Duodenal mucosa (tissue), 2 donors: ENCODE data around the gene CIC.
A peak's percentile ranks its signal among the peaks of the same experiment; 100 is the strongest.

Experiments
- H3K27ac ChIP-seq: one replicate; pipeline ENCODE4 v1.7.0; 2013; ENCODE audit warnings: low read depth, low read length
- H3K27me3 ChIP-seq, 2 donors: one replicate each; pipeline ENCODE4 v1.7.0; 2013; ENCODE audit warnings: low read length in 2 of 2, control low read depth in 1 of 2; ENCODE audit not compliant: insufficient read depth in 2 of 2, control insufficient read depth in 1 of 2
- H3K36me3 ChIP-seq, 2 donors: one replicate each; pipeline ENCODE4 v1.7.0; 2013; ENCODE audit warnings: low read length in 2 of 2, control low read depth in 1 of 2; ENCODE audit not compliant: insufficient read depth in 2 of 2, control insufficient read depth in 1 of 2
- H3K4me1 ChIP-seq, 2 donors: one replicate each; pipeline ENCODE4 v1.7.0; 2013; ENCODE audit warnings: low read length in 2 of 2, control low read depth in 1 of 2; ENCODE audit not compliant: insufficient read depth in 2 of 2, control insufficient read depth in 1 of 2
- H3K4me3 ChIP-seq, 2 donors: one replicate each; pipeline ENCODE4 v1.7.0; 2013; ENCODE audit warnings: low read length in 2 of 2, low read depth in 1 of 2
- H3K9ac ChIP-seq, 2 donors: one replicate each; pipeline ENCODE4 v1.7.0; 2013; ENCODE audit warnings: low read length in 2 of 2, low read depth in 1 of 2
- H3K9me3 ChIP-seq, 2 donors: one replicate each; pipeline ENCODE4 v1.7.0; 2013; ENCODE audit warnings: low read length in 2 of 2, control low read depth in 1 of 2; ENCODE audit not compliant: control insufficient read depth in 1 of 2

CIC gene

GRCh38 chr19:42230571-42230970 lies 38.5 kb upstream of the CIC start:
- Histone ChIP-seq H3K36me3 (peaks cover 52 to 86% of the 10 kb centered on the region in 2 donors), H3K27ac (no peak overlapping the region)

GRCh38 chr19:42232435-42232834 lies 36.6 kb upstream of the CIC start:
- H3K4me1 ChIP-seq: peaks cover 15 to 21% of the 10 kb centered on the region in 2 donors
- no peaks in the 10 kb centered on the region for H3K27me3 ChIP-seq
- H3K4me3 ChIP-seq: no peak overlapping the region
- H3K9ac ChIP-seq: no peak overlapping the region
- no peak overlapping the region for H3K27ac ChIP-seq
- peaks cover 51 to 82% of the 10 kb centered on the region in 2 donors for H3K36me3 ChIP-seq
- no peaks in the 10 kb centered on the region for H3K9me3 ChIP-seq

More at GRCh38 chr19:42230571-42230970, 38.5 kb upstream of the CIC start:
- Histone ChIP-seq H3K4me1 (peaks cover 15 to 20% of the 10 kb centered on the region in 2 donors), H3K9ac (no peak overlapping the region), H3K4me3 (no peak overlapping the region), H3K27me3 (no peaks in the 10 kb centered on the region), H3K9me3 (no peaks in the 10 kb centered on the region)

- peaks cover 51 to 82% of the 10 kb centered on the region in 2 donors for H3K36me3 ChIP-seq
Observed at GRCh38 chr19:42233106-42233505, 35.9 kb upstream of the CIC start.

GRCh38 chr19:42233678-42234292 lies 35.3 kb upstream of the CIC start:
- H3K36me3 ChIP-seq: peaks cover 51 to 77% of the 10 kb centered on the region in 2 donors

More at GRCh38 chr19:42233106-42233505, 35.9 kb upstream of the CIC start:
- Histone ChIP-seq H3K4me3 (no peak overlapping the region), H3K27ac (peak overlapping the region; percentile 87), H3K27me3 (no peaks in the 10 kb centered on the region), H3K9ac (peak overlapping the region; percentile 48 to 55), H3K9me3 (no peaks in the 10 kb centered on the region), H3K4me1 (peaks cover 15 to 21% of the 10 kb centered on the region in 2 donors)

GRCh38 chr19:42234364-42234763 lies 34.7 kb upstream of the CIC start:
- Histone ChIP-seq H3K4me3 (peak overlapping the region in 1 of 2 donors; percentile 8), H3K36me3 (peaks cover 50 to 77% of the 10 kb centered on the region in 2 donors), H3K9me3 (no peaks in the 10 kb centered on the region), H3K27me3 (no peaks in the 10 kb centered on the region), H3K27ac (peak overlapping the region; percentile 58), H3K4me1 (peaks cover 15 to 21% of the 10 kb centered on the region in 2 donors), H3K9ac (peak overlapping the region; percentile 18 to 48)

More at GRCh38 chr19:42233678-42234292, 35.3 kb upstream of the CIC start:
- peak overlapping the region; percentile 48 to 55 for H3K9ac ChIP-seq
- no peaks in the 10 kb centered on the region for H3K9me3 ChIP-seq
- peak overlapping the region in 1 of 2 donors; percentile 8 for H3K4me3 ChIP-seq
- H3K27ac ChIP-seq: peak overlapping the region; percentile 87
- peaks cover 15 to 21% of the 10 kb centered on the region in 2 donors for H3K4me1 ChIP-seq
- H3K27me3 ChIP-seq: no peaks in the 10 kb centered on the region

GRCh38 chr19:42235181-42235580 lies 33.9 kb upstream of the CIC start:
- H3K27me3 ChIP-seq: no peaks in the 10 kb centered on the region
- no peaks in the 10 kb centered on the region for H3K9me3 ChIP-seq
- H3K4me3 ChIP-seq: no peak overlapping the region
- H3K36me3 ChIP-seq: peaks cover 42 to 77% of the 10 kb centered on the region in 2 donors
- H3K27ac ChIP-seq: no peak overlapping the region
- H3K4me1 ChIP-seq: peaks cover 15 to 21% of the 10 kb centered on the region in 2 donors
- H3K9ac ChIP-seq: no peak overlapping the region

- Histone ChIP-seq H3K9me3 (no peaks in the 10 kb centered on the region), H3K27ac (no peak overlapping the region), H3K9ac (no peak overlapping the region), H3K36me3 (peaks cover 17 to 41% of the 10 kb centered on the region in 2 donors), H3K4me3 (no peak overlapping the region), H3K4me1 (peaks cover 18 to 25% of the 10 kb centered on the region in 2 donors), H3K27me3 (no peaks in the 10 kb centered on the region)
Observed at GRCh38 chr19:42239544-42240220, 29.4 kb upstream of the CIC start.

GRCh38 chr19:42241279-42241678 lies 27.8 kb upstream of the CIC start:
- H3K9me3 ChIP-seq: no peaks in the 10 kb centered on the region
- H3K4me3 ChIP-seq: peak overlapping the region; percentile 77 to 94
- H3K27ac ChIP-seq: no peak overlapping the region
- peaks cover 4 to 28% of the 10 kb centered on the region in 2 donors for H3K36me3 ChIP-seq
- peak overlapping the region; percentile 96 for H3K9ac ChIP-seq
- peaks cover 14 to 29% of the 10 kb centered on the region in 2 donors for H3K4me1 ChIP-seq
- no peaks in the 10 kb centered on the region for H3K27me3 ChIP-seq

GRCh38 chr19:42242069-42242511 lies 27.0 kb upstream of the CIC start:
- Histone ChIP-seq H3K27me3 (no peaks in the 10 kb centered on the region), H3K4me1 (peaks cover 14 to 29% of the 10 kb centered on the region in 2 donors), H3K27ac (peak overlapping the region; percentile 69), H3K36me3 (peaks cover 0 to 21% of the 10 kb centered on the region in 2 donors), H3K4me3 (peak overlapping the region; percentile 77 to 94), H3K9me3 (no peaks in the 10 kb centered on the region), H3K9ac (peak overlapping the region; percentile 96)
